Stimulated activated CD8-positive, alpha-beta memory T cell treated with anti-CD3 and anti-CD28 coated beads, Interleukin-2, amount 100 ng/mL, for 1 hour (primary cell): ENCODE results near the gene VTI1A.

Experiments
- DNase-seq, 2 donors: peaks; one replicate each; pipeline ENCODE4 v3.0.0-alpha.2; 2020; ENCODE audit warnings: low read depth in 2 of 2

The VTI1A gene

DNA sequence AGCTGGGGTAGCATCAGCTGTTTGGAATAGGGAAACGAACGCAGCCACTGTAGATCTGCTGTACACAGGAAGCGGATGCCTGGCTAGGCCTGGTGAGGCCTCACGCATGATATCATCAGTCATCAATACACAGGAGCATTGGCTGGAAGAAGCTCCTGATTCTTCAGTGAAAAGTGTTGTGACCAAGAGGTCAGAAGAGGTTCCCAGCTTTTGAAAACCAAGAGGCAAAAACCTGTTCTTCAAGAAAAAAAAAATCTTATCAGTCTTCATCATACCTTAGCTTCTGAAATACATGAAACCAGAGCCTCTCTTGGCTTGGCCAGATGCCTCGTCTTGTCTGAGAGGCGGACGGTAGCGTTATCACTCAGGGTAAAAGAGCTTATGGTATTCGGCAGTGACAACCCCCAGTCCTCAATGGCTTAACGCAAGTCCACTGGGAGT lies 363.7 kb downstream of the VTI1A start:
- DNase-seq: no peak

DNA sequence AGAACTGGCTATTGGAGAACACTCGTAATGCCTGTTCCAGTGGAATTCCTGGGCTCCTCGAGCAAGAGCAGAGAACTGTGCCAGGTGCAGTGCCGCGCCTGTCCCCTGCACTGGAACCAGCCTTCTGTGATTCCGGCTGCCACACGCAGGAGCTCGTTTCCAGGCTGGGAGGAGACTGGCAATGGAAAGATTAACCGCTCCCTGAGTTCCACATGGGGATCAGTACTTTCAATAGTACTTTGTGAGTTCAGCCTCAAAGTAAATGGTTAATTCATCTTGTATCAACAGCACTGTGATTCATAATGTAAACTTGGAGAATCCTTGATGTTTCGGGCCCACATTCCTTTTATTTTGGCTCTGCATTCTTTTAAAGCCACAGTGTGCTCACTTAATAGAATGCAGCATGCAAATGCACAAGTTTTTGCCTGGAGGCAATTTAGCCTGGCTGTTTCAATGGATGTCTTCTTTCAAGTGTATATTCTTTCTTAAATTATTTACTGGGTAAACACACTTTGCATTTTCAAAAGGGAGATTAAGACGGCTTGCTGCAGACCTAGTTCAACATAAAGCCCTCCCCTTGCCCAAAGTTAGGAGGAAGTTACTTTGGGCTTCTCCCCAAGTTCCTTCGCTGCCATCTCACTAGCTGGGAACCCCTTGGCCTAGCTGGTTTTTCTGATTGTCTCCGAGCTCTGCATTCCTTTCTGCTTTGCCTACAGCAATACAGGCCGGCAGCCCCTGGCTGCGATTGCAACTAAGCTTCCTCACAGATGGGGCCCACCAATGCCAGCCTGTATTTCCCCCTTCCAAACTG lies 364.9 kb downstream of the VTI1A start:
- no peak for DNase-seq

DNA sequence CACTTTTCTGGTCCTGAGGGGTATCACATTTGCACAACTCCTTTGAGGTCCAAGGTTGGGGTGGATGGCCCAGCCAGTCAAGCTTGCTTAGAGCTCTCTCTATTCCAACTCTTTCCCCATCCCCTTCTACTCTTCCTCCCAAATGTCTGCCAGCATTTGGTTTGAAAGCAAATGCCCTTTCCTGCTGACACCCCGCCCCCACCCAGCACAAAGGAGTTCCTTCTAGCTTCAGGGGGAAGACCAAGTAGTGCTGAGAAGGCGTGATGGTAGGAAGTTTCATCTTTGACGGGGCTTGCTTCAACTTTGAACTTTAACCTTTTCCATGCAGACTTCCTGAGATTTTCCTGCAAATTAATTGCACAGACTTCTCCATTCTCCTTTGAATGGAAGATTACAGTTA lies 365.6 kb downstream of the VTI1A start:
- DNase-seq: no peak

DNA sequence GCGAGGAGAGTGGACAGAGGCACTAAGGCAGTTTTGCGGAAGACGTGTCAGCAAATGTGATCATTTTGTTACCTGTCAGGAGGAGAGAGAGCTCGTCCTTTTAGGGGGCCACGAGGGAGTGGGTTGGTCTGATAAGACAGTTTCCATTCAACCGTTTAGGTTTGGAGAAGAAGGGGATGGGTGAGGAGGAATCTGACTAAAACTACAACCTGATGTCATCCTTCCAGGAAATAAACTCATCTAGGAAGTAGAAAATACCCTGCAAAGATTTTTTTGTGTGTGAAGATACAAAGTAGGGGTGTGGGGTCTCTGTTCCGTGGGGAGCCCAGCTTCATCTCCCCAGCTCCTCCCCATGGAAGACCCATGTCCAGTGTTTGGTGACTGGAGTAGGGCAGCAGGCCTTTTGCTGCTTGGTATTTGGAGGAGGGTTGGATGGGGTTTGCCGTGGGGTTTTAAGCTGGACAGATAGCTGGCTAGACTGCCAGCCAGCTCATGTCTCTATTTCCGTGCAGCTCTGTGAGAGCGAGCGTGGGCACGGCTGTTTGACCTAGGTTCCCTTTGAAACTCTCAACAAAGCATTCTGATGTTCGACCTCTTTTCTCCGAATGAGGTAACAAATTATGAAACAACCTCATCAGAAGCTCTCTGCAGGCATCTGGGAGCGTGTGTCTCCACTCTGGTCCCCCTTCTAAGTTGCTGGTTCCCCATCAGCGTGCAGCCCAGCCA lies 367.0 kb downstream of the VTI1A start:
- DNase-seq: no peak

DNA sequence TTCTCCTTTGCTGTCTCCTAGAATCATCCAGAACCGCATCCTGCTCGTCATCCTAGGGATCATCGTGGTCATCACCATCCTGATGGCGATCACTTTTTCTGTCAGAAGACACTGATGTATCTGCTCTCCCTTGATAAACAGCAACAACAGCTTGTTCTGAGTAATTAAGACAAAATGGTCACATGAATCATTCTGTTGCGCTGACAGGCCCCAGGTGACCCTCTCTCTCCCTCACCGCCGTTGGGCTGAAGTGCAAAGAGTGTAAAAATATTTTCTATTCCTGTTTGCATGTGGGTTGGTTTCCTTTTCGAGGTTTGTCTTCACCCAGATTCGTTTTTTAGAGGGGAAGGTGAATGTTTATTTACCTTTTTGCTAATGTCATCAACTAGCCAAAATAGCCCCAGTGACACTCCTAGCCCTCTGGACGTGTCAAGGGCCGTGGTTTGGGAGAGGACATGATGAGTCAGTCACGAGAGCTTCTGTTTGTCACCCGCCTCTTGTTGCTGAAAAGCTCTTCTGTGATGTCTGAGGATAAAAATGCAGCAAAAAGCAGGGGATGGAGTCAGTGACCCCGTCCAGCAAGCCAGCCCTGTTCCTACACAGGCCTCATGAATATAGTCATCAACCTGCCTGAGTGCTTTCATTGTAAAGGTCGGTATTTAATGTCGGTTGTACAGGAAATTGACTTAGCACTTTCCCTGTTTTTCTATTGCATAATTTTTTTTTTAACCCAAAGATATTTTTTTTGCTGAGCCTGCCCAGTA lies 368.4 kb downstream of the VTI1A start:
- no peak for DNase-seq

DNA sequence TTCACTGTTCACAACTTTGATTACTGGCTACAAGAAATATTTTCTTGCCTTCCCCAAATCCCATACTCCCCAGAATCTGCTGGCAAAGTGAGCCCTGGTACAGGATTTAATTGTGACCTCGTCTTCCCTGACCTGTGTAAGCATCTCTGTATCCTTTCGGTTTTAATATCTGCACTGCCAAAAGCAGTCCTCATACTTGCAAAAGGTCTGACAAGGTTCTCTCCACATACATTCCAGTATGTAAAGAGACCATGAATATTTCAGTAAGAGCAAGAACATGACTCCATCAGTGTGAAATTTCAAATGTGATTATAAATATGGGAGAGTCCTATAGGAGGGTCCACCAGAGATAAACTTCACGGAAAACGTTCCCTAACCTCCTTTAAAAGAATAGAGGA lies 369.0 kb downstream of the VTI1A start:
- no peak for DNase-seq

DNA sequence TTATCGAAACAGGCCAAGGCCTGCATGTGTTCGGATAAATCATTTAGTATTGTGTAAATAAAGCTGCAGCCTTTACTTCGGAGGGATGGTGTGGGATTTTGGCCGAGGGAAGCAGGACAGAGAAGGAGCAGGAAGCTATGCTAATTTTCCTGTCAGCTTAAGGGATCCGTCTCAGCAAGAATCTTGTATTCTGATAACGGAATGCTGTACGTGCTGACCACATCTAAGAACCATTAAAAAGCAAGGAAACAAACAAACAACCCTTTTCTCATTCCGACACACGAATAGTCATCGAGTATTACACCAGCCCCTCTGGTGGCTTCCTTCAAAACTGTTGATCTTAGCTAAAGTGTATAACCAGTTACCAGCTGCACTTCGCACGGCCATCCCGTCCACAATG lies 369.9 kb downstream of the VTI1A start:
- DNase-seq: no peak

DNA sequence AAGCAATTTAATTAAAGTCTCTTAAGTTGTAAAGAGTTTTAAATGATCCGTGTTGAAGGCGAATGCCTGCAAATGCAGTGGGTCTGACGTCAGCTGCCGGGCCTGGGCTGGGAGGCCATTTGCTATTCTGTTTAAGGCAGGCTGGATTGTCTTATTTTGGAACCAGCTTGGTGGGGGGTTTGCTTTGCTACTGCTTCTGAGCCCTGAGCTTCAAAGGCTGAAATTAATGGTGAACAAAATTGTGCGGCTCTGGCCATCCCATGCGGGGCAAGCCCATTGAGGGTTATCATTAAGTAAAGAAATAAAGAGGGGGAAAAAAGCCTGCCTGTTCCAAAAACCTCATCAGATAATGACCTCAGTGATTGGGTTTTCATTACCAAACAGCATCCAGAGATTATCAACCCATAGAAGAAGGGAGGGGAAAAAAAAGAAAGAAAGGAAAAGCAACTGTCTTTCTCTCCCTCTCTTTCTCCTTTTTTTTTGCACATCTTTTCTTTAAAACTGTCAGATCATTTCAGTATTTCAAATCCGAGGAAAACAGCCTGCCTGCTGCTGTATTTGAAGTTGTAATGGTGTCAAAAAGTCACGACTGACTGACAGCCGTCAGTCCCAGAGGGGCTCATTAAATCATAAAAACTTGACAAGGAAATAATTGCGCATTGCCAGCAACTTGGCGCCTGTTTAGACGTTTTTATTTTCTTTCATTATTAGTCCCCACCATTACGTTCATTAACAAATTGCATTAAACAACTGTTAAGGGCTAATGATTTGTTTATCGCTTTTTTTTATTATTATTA lies 371.2 kb downstream of the VTI1A start:
- no peak for DNase-seq

DNA sequence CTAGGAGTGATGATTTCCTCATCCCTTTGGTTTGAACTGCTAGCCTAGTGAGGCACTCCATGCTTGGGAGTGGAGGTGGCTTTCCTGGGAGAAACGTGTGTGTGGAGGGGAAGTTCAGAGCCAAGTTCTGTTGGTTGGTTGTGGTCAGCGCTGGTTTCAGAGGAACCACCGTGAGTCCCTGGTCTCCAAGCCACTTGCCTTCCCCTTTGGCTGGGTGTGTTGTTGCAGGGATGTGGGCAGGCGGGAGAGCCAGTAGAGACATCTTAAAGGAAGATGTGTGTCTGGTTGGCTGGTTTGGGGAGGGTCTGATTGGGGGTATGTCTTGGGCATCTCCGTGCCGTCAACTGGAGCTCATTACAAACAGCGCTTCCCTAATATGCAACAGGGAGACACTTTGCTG lies 372.2 kb downstream of the VTI1A start:
- DNase-seq: no peak

DNA sequence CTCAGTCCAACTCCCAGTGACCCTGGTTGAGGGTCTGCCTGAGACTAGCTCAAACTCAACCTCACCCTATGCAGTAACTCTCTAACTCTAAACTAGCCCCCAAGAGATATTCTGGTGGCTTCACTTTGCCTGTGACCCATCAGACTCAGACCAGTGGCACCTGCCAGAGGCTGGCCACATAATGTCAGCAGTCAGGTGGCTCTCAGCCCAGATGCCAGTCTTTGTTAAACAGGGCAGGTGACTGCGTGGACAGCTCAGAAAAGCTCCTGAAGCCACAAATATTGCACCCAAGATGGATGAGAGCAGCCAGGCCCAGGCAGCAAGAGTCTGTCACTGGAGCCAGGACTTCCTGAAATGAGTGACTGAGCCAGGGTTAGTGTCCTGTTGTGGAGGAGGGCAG lies 373.3 kb downstream of the VTI1A start:
- no peak for DNase-seq

DNA sequence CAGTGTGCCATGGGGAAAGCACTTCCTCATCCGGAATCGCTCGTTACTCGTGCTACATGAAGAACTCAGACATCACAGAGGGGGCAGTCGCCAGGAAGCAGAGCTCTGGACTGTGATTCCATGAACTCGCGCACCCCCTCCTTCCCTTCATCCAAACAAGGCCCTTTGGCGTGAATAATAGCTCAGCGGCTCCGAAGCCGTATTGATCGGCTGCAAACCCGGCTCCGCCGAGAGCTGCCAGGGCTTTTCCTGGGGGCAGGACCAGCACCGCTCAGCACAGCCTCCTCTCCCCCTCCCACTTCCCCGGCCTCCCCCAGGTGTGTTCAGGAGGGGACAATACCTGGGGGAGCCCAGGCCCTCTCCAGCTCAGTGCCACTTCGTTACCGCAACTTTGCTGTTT lies 374.0 kb downstream of the VTI1A start:
- no peak for DNase-seq

DNA sequence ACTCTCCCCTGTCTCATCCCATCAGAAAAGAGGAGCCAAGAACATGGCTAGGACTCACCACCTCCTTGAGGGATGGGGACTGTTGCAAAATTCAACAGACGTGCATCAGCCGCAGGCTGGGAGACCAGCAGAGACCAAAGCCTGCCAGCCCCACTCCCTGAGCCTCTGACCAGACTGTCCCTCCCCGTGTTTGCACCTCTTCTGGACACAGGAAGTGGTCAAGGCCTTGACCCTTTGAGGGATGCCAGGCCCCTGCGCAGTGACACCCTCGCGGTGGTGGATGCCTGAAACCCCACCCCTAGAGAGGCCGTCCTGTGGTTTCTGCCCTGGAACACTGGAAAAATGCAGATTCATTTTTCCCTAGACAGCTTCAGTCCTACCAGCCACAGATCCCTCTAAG lies 374.6 kb downstream of the VTI1A start:
- no peak for DNase-seq

DNA sequence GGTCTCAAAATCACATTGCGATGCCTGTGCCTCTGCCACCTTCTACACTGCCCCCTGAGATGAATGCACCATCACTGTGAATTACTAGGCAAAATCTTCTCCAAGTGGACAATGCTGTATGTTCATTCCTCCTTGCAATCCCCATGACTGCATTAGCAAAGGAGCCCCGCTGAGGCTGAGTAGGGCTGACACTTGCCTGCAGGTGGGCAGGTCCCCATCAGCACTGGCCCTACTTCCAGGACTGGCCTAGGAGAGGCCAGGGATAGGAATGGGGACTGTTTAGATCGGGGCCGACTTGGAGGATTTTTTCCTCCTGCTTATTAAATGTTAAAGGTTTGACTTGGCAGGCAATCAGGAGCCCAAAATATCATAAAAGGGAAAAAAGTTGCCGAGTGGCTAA lies 376.0 kb downstream of the VTI1A start:
- no peak for DNase-seq

DNA sequence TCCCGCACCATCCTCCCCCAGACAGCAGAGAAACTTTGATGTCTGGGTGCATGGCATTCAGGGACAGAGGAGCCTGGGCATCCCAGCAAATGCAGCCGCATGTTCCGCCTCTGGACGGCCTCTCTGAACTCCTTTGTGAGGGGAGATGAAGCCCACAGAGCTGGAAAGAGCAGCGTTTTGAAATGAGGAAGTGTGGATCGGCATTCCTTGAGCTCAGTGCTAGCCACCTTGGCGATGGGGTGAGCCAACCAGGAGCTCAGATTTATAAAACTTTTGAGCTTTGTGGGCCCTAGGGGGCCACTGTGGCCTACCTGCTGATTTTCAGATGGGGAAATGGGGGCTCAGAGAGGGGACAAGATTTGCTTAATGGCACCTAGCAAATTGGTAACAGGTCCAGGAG lies 376.6 kb downstream of the VTI1A start:
- DNase-seq: no peak

DNA sequence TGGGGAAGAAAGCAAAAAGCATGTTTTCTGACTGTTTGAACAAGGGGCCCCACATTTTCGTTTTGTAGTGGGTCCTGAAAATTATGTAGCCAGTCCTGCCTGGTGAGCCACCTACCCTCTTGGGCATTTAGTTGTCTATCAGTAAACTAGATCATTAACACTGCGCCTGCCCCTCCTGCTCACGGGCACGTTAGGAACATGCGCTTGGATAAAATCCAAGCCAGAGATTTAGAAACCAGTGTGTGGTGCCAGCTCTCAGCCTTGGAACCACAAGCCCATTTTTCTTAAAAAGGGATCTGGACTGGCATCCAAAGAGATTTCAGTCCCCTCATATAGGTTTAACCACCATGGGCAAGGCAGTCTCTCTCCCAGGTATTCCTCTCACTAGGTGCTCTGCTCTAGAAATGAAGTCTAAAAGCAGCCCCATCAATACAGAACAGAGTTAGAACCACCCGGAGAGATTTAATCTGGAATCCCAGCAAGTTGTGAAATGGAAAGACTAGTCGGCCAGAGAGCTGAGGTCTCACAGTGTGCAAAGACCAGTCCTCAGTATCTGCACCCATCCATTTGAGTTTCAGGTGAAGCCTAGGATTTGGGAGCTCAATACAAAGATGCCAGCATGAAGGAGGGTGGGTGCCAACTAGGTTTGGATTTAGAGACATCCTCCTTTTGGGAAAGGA lies 379.1 kb downstream of the VTI1A start:
- DNase-seq: no peak

DNA sequence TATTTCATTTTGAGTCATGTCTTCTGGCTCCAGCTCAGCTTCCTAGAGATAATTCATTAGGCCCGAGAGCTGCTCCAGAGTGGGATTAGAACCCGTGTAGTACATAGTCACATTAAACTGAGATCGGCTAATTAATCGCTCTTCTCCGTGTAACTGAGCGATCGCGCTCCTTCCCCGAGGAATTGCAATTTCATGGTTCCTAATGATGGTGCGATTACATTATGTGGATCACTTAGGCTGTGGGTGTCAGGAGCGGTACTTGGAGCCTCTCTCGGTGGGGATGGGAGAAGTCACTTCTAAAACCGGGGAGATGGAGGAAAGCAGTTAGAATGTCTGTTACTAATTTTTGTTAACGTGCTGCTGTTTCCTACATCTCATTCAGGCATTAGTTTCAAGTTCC lies 380.1 kb downstream of the VTI1A start:
- DNase-seq: no peak

DNA sequence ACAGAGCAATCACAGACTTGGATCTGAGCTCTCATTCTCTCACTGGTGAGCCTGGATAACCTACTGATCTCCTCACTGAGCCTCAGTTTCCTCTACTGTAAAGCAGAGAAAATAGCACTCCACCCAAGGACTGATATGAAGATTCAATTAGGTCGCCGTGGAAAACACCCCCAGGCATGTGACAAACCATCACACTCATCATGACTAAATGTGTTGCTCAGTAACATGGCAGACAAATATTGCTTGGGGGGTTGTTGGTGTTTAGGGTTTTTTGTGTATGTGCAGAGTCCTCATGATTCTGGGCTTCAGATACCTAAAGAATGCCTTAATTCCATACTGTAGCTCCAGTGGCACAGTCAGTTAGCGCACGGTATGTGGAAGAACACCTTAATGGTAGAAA lies 380.9 kb downstream of the VTI1A start:
- DNase-seq: no peak

DNA sequence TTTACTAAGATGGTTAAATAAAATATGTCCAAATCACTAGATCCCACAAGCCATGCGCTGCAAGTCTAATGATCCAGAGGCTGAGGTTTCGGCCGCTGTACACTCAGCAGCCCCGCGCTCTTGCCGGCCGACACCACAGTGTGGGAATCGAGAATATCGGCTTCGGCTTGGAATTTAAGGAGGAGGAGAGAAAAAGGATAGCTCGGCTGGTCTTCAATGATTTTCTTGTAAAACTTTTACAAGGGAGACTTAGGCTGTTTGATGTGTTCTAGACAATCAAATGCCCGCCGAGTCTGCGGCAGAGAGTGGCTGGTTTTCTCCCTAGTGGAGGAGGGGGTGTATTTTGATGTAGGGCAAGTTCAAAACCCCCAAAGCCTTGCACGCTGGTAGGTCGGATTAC lies 384.8 kb downstream of the VTI1A start:
- DNase-seq: no peak

DNA sequence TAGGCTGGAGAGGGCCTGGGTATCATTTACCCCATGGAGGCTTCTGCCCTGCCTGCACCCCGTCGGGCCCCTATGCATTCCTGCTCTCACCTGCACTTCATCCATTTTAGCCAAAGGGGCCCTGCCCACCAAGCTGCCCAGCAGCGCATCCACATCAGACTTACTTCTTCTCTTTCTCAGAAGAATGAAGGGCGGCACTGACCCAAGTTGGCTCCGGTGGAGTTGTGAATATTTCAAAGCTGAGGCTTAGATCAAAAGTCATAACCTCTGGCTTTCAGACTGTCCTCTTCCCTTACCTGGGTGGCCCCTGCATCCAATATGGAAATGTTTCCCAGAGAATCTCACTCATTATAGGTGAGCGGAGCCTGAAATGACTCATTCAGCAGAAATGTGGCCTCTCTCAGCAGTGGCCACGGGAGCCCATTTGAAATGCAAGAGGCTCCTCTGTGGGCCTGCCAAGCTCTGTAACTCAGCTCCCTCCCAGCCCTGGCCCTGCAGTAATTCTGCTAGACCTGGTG lies 385.4 kb downstream of the VTI1A start:
- DNase-seq: no peak

DNA sequence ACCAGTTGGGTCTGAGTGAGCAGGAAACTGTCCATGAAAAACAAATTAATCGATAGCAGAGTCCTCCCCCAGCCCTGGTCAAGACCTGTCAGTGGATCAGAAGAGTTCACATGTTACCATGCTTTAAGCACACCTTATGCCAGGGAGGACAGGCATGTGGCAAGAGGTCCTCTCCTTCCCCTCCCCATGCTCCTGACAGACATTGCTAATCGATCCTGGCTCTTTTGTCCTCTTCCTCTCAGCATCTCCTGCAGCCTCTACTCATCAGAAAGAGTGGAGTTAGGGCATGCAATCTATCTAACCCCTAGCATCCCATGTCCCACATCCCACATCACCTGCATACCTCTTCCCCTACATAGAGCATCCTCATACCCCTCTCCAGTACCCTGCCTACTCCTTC lies 385.9 kb downstream of the VTI1A start:
- DNase-seq: no peak

DNA sequence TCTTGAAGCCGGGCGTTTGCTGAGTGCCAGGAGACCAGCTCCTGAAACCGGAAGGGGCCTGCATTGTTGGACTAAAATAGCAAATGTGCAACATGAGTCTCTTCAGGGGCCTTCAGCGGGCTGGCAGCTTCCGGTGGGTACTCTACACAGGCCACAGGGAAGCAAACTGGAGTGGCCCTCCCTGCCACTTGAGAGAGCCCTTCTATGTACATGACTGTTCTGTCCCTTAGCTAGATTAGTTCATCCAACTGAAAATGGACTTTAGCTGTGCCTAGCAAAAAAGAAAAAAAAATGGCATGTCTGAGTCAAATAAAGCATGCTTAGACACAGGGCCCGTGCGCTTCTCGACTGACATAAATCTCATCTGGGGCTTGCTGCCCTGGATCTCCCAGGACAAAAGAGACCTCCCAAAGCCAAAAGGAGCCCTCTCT lies 387.8 kb downstream of the VTI1A start:
- DNase-seq: no peak
